ENCODE results near the gene LRRC36.

The LRRC36 gene

DNA sequence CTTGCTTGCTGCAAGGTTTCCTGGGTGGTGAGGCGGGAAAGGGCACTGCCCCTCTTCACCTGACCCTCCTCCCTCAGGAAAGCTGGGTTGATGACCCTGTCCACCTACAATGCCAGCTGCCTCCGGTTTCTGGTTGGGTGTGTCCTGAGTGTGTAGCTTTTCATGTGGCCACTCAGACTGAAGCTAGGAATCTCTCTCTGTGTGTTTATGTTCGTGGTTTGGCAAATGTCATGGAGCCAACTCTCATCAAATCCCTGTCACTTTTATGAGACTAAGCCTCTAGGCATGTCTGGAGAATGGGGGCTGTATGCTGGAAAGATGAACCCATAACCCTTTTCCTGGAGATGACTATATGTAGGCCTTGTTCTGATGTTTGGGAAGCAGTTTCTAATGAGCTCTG lies 30.2 kb upstream of the LRRC36 start:
- no peak for DNase-seq

DNA sequence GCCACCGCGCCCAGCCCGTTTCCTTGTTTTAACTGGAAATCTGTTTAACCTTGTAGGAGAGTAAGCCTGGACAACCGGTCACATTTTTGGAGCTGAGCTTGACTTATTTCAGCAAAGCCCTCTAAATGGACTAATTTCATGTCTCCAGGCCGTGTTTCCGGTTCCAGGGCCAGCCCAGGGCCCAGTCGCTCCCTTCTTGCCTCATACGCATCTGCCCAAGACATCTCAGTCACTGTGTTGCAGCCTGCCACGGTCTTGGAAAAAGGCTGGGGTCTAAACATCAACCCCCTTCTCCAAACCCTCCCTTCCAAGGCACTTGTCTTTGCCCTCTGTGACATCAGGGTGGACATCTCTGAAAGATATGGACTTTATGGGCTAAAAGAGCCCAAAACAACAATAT lies 28.3 kb upstream of the LRRC36 start:
- DNase-seq, result no peak

DNA sequence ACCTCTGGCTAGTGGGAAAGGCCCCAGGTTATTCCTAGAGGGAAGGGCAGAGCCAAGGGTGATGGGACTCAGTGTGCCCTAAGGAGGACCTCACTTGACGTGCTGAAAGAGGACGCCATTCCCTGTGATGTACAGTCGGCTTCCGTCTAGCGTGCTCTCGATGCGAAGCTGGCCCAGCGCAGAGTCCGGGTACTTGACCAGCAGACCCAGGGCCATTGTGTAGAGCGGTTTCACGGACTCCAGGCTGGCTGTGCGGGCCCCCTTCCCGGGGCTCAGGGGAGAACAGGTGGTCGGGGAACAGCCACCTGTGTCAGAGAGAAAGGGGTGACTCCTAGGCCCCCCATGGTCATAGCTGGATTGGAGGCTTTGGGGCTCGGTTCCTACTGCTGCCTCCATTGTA lies 27.3 kb upstream of the LRRC36 start:
- DNase-seq, result no peak

DNA sequence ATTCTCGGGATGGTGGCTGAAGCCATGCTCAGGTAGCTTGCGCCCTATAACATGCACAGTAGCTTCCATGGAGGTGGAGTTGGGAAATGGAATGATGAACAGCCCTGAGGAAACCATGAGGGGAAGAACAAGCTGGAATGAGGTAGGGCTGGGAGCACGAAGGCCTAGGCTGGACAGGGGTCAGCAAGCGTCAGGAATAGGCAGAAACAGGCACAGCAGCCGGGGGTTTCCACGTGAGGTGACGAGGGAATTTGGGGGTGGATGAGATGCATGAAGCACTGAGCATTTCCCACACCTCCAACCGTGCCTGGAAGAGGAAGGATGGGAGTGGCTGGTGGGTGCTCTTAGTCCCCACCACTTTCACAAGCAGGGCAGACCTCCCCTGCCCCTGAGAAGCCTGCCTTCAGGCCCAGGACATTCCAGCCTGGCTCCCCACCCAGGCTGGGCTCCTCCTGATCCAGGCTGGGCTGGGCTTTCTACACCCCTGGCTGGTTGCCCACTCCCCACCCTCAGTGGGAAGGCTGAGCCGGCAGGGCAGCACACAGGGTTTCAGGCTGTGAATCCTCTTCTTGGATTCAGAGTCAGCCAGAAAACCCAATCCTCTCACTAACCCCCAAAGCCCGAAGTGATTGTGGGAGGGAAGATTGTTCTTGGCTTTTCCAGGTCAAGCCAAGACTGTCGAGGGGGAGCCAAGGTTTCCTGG lies 25.4 kb upstream of the LRRC36 start:
- no peak for DNase-seq

DNA sequence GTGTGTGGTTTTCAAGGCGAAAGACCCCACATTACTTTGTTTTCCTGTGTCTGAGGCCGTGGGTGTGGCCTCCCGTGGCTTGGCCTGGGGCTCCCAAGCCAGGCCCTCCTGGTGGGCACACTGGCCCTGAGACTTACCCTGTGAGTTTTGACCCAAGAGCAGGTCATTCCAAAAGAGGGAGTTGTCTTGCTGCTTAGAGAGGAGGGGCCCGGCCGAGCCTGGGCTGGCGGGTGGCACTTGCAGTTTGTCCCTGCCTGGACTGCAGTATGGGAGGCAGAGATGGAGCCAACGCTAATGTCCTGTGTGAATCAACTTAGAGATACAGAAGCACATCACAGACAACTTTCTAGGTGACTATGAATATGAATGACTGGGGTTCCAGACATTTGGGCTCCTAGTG lies 24.5 kb upstream of the LRRC36 start:
- DNase-seq, result no peak

DNA sequence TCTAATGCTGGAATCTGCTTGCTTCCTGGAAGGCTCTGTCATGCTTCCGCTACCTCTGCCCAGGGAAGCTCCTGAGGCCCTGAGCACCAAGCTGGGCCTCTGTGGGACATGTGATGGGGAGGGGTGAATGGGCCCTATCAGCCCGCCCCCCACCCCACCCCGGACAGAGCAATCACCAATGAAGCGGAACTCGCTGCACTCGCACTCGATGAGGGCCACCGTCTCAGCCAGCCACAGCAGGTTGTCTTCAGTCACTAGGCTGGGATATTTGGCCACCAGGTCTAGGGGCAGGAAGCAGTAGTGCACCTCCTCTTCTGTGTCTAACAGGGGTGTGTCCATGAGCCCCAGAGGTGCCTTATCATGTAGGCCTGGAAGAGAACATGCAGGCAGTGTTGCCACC lies 23.6 kb upstream of the LRRC36 start:
- no peak for DNase-seq

DNA sequence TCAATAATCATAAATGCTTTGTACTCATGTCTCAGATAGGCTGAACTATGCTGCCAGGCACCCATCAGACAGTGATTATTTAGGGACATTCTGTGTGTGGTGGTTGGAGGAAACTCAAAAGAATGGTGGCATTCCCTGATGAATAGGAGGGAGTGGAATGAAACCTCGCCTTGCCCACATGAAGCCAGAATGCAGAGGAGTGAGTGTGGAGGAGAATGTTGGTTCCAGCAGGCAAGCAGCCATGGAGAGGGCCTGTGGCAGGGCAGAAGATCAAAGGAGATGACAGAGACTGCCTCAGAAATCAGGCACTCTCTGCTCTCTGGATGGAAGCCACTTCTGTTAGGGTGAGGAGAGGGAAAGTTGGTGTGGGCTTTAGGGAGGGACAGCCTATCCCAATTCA lies 22.6 kb upstream of the LRRC36 start:
- no peak for DNase-seq

DNA sequence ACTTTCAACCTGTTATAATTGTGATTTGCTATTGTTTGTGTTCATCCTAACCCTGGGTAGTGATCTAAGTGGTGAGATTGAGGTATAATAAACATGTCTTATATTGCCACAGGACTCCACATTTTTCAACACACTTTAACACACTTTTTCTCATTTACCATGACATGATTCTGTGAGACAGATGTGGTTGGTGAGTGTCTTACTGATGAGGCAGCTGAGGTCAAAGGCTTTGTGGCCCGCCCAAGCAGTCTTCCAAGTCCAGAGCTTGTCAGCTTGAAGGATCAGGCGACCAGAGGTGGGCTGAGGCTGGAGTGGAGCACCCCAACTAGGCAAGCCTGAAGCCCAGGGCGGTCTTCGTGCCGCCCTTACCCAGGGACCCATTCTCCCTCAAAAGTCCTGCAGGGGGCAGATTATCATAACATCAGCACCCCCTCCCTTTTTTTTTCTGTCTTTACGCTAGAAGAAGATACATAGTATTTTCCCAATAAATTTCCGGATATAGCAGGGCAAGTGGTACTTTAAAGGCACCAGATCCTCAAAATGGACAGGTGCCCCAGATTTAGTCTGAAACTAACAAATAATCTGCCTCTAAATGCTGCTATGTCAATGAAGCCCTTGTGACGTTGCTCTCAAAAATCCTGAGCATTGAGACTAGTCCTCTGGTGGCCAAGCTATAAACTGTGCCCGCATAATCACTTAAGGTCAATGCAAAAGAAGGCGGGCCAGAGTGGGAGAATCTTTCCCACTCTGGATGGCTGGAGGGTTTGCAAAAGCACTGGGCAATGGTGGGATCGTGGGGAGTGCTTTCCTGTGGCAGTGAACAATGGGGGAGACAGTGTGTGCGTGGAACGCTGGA lies 21.2 kb upstream of the LRRC36 start:
- peak; percentile 37 for DNase-seq

DNA sequence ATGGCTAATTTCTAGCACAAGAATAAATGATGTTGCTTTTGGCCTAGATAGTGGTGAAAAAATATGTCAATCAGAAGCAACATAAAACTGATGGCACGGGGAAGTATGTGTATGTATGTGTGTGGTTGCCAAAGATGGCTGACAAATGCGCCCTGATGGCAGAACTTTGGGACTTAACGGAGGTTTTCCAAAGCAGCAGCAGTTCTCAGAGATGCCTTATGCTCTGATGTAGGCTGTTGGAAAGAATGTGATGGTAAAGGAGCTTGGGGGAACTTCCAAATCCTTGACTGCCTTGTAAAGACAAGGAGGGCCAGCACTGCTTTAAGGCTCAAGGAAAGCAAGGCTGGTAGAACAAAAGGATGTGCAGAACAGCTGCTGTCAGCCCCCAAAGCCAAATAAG lies 16.1 kb upstream of the LRRC36 start:
- peak; percentile 14 for DNase-seq

DNA sequence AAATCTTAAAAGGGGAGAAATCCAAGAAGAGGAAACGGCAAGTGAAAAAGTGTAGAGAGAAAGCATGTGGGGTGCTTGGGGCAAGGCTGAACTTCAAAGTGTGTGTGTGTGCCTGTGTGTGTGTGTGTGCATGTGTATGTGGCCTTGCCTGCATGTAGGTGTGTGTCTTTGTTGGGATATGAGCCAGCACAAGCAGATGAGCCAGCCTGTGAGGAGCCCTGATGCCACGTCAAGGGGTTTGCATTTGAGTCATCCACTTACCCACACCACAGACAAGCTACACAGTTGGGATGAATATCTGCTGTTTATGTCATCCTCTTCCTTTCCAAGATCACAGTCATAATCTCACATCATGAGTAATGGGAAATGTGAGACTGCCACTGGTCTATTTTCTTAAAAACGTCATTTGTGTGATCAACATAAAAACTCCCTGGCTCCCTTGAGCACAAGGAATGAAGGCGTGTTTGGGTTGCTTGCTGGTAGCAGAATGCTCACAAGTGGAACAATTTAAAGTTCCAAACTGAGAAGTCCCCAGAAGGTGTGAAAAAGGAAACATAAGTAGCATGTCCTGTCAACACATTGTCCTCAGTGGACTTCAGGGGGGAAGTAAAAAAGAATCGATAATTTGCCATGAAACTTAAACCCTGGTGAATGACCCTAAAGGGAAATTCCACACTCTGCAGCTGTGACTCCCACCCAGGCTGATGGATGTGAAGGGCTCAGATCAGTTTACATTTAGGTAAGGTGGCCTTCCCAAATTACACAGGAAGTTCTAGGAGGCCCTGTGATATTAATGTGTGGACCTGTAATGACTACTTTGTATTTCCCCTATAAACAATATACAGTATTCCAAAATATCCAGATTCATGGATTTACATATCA lies 14.8 kb upstream of the LRRC36 start:
- peak; percentile 89 for DNase-seq

DNA sequence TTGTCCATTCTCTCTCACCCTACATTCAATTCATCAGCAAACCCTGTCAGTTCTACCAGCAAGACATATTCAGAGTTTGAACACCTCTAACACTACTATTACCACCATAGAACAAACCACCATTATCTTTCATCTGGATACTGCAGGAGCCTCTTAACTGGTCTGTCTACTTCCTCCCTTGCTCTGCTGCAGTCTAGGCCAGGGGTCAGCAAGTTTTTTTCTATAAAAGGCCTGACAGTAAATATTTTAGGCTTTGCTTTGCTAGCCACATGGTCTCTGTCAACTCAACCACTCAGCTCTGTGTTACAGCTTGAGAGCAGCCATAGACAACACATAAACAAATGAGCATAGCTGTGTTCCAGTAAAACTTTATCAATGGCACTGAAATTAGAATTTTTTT lies 13.9 kb upstream of the LRRC36 start:
- no peak for DNase-seq

DNA sequence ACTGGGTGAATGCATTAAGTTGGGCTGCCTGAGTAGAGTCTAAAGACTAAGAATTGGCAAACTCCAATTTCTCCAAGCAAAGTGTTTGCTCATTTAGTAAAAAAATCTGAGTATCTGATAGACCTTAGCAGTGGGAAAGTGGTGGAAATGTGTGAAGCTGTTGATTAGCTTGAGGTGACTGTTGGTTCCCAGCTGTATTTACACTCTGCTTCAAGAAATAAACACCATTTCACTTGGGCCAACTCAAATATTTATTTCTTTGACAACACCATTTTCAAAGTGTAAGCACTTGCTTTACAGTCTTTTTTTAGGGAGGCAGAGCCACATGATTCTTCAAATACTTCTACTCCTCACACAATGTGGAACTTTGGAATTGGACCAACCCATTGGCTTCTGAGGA lies 8.8 kb upstream of the LRRC36 start:
- no peak for DNase-seq

DNA sequence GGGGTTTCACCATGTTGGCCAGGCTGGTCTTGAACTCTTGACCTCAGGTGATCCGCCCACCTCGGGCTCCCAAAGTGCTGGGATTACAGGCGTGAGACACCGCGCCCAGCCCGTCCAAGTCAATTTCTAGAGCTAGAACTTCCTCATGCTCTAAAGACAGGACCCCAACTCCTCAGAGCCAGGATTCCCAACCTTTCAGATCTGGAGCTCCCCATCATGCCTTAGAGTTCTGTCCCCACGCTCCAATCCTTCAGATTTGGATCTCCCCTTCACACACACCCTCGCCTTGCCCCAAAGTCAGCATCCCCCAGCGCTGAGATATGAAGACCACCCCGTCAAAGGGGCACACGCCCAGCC lies 522 bp upstream of the LRRC36 start:
- no peak for DNase-seq

DNA sequence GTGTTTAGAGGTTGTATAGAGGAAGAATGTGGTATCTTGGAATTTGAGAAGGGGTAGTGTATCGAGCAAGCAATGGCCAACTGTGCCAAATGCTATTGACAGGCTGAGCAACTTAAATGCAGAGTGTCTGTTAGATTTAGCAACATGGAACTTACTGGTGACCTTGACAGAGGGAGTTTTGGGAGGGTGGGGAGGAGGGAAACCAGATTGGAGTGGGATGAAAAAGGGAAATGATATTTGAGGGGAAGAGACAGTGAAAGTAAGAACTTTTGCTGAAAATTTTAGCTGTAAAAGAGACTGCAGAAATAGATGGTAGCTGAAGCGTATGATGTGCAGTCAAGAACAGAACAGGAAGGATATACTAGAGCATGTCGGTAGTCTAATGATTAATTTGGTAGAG lies 1.1 kb downstream of the LRRC36 start:
- no peak for DNase-seq

DNA sequence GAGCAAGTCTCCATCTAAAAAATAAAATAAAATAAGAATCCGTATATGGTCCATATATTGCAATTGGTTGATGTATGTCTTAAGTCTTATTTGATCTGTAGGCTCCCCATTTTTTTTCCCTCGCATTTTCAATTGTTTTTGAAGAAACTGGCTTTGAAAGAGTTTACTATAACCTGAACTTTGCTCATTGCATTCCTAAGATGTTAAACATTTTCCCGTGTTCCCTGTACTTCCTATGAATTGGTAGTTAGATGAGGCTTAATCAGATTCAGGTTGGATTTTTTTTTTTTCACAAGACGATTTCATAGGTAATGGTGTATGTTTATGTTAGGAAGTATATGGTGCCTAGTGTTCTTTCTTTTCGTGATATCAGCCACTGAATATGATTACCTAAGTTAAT lies 3.3 kb downstream of the LRRC36 start:
- DNase-seq, result no peak

DNA sequence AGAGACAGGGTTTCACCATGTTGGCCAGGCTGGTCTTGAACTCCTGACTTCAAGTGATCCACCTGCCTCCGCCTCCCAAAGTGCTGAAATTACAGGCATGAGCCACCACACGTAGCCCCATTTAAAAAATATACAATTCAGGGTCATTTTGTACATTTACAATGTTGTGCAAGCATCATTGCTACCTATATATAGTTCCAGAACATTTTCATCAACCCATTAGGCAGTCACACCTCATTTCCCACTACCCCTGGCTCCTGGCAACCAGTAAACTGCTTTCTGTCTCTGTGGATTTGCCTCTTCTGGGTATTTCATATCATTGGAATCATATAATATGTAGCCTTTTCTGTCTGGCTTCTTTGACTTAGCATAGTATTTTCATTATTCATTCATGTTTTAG lies 6.7 kb downstream of the LRRC36 start:
- no peak for DNase-seq

DNA sequence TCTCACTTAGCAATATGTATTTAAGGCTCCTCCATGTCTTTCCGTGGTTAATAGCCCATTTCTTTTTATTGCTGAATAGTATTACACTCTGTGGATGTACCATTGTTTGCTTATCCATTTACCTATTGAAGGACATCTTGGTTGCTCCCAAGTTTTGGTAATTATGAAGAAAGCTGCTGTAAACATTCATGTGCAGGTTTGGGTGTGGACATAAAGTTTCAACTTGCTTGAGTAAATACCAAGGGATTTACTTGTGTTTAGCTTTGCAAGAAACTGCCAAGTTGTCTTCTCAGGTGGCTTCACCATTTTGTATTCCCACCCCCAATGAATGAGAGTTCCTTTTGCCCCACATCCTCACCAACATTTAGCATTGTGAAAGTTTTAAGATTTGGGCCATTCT lies 9.5 kb downstream of the LRRC36 start:
- no peak for DNase-seq

DNA sequence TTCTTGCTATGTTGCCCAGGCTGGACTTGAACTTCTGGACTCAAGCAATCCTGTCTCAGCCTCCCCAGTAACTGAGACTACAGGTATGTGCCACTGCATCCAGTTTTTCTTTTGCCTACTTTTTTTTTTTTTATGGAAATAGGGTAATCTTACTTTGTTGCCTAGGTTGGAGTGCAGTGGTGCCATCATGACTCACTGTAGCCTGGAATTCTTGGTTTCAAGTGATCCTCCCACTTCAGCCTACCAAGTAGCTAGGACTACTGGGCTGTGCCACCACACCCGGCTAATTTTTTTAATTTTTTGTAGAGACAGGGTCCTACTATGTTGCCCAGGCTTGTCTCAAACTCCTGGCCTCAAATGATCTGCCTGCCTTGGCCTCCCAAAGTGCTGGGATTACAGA lies 10.0 kb downstream of the LRRC36 start:
- DNase-seq, result no peak

DNA sequence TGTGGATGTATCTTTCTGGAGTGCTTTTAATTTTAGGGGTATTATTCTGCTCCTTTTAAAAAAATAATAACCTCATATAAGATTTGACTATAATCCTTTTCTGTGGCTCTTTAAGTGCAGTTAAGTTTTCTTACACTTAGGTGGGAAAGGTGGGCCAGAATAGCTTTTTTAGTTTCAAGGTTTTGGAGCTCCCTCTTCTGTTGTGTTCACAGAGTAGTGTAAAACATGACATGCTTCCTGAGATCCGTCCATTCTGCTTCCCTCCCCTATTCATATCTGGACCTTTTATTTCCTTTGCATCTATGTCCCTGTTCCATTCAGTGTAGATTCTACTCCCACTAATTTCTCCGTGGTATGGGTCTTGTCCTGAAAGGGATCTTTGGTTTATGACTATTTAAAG lies 12.8 kb downstream of the LRRC36 start:
- no peak for DNase-seq

DNA sequence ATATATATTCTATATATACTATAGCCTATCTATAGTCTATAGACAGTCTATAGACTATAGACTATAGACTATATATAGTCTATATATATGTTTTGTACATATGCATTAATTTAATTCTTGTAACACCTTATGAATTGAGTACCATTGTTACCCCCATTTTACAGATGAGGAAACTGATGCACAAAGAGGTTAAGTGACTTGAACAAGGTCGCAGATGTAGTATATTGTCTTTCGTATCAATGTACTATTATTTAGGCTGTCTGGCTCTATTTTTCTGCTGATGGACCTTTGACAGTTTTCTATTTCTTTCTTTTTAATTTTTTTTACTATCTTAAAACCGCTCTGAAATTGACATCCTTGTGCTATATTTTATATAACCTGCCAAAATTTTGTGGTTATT lies 14.6 kb downstream of the LRRC36 start:
- no peak for DNase-seq

DNA sequence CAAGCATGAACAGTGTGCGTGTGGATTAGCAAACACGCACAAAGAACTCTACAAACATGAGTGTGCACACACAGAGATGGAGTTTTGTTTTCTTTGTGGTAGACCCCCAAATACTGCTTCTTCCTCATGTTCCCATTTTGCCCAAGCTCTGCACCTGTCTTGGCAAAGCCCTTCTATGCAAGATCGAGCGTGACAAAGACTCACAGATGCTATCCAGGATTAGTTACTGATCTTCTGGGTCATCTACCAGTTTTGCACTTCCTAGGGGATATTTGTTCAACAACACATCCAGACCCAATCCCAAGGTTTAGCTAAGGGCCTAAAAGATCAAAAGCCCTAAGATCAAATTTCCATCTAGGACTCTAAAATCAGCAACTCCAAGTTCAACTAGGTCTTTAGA lies 16.0 kb downstream of the LRRC36 start:
- DNase-seq, result no peak

DNA sequence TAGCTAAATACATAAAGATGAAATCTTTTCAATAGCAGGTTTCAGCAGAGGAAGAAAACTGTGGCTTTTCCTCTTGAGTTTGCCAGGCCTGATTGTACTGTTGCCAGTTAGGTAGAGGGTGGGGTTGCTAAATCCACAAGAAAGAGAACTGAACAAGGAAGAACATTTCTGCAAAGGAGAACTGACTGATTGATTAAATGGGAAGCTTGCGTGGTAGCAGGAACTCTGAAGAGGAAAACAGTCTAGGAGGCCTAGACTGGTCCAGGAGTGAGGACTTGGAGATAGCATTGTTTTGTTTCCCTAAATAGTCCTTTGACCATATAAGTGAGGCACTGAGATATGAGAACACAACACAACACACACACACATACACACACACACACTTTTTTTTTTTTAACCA lies 18.8 kb downstream of the LRRC36 start:
- DNase-seq, result no peak

DNA sequence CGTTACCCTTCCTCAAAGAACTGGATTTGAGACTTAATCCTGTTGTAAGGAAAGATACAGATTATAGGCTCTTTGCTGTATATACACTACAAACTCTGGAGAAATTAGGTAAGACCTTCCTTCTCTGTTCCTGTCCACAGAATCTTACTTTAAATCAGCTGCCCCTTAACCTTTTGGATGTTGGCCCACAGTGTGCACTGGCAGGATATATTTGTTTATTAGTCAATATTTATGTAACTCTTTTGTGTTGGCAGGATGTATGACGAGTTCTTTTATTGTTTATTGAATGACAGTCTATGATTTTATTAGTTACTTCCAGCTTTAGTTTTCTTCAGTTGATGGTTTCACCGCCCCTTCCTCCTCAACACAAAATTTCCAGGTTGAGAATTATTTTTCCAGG lies 19.7 kb downstream of the LRRC36 start:
- DNase-seq, result no peak

DNA sequence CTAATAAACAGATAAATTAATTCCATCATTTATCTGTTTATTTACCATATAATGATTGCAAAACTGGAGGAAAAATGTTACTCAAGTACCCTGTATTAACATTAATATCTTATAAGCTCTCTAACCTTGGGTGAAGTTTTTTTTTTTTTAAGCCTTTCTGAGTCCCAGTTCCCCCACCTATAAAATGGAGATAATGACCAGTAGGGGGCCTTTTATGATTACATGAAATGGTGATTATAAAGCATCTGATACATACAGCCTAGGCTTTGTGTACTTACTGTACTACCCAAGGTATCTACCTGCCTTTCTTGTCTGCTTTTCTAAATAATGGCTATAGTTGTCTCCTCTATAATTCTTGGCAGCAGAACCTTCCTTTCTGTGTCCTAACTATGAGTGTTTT lies 22.6 kb downstream of the LRRC36 start:
- DNase-seq, result no peak

All from activated effector memory CD4-positive, alpha-beta T cell treated with anti-CD3 and anti-CD28 coated beads, Interleukin-2, amount 50 U/mL, for 16 hours (primary cell).